GM04503 (cell line): Measurements from ENCODE around the gene LPIN1.
A peak's percentile ranks its signal among the peaks of the same experiment; 100 is the strongest.
"Not testable (repeated sequence)": the region's sequence is repeated elsewhere in the genome, so short reads cannot be mapped to it uniquely, and the experiment has no call there.

Experiments
- DNase-seq: peaks from one replicate; pipeline ENCODE4 v3.0.0-alpha.2; 2012; ENCODE audit warnings: low read depth

The LPIN1 gene

GRCh38 chr2:11744631-11745394, 1.6 kb upstream of the LPIN1 start:
- DNase-seq: no peak

GRCh38 chr2:11745613-11746375, 638 bp upstream of the LPIN1 start:
- DNase-seq: no peak

GRCh38 chr2:11746807-11747459, 501 bp downstream of the LPIN1 start:
- no peak for DNase-seq

- DNase-seq: no peak
Measured at GRCh38 chr2:11748018-11748860, 1.8 kb downstream of the LPIN1 start.

- no peak for DNase-seq
Measured at GRCh38 chr2:11748861-11749645, 2.6 kb downstream of the LPIN1 start.

- DNase-seq: no peak
Measured at GRCh38 chr2:11749646-11750349, 3.4 kb downstream of the LPIN1 start.

- no peak for DNase-seq
Measured at GRCh38 chr2:11750422-11750821, 4.0 kb downstream of the LPIN1 start.

- no peak for DNase-seq
Measured at GRCh38 chr2:11750917-11751316, 4.5 kb downstream of the LPIN1 start.

GRCh38 chr2:11752906-11753305, 6.5 kb downstream of the LPIN1 start:
- no peak for DNase-seq

- DNase-seq: no peak
Measured at GRCh38 chr2:11753452-11753885, 7.0 kb downstream of the LPIN1 start.

GRCh38 chr2:11753886-11754699, 7.7 kb downstream of the LPIN1 start:
- peak; percentile 24 for DNase-seq

GRCh38 chr2:11754700-11755015, 8.2 kb downstream of the LPIN1 start:
- no peak for DNase-seq

- no peak for DNase-seq
Measured at GRCh38 chr2:11757101-11757500, 10.7 kb downstream of the LPIN1 start.

GRCh38 chr2:11758187-11758586, 11.8 kb downstream of the LPIN1 start:
- no peak for DNase-seq

- DNase-seq: no peak
Measured at GRCh38 chr2:11758647-11759046, 12.2 kb downstream of the LPIN1 start.

GRCh38 chr2:11759182-11759975, 12.9 kb downstream of the LPIN1 start:
- not testable (repeated sequence) for DNase-seq

GRCh38 chr2:11761259-11761658, 14.8 kb downstream of the LPIN1 start:
- no peak for DNase-seq

GRCh38 chr2:11762031-11762430, 15.6 kb downstream of the LPIN1 start:
- no peak for DNase-seq
